Spleen (tissue), 11 donors: Measurements from ENCODE around the gene WDFY2. TPM values are rescaled to one million over a fixed set of nuclear protein-coding genes. Genes with fewer than 3 reads are reported as not detected.

Experiments
- DNase-seq: peaks from one replicate; pipeline ENCODE4 v3.0.0-alpha.2; 2020
- H3K27ac ChIP-seq, 8 donors: fragments of 200-600 bp; sonication (generic) in 7 of 8; 1 replicate in 4 of 8; 2 replicates in 4 of 8; pipeline versions ENCODE4 v1.5.0 to v1.8.0; 2016 to 2021; ENCODE audit warnings: inconsistent platforms in 4 of 8, mild to moderate bottlenecking in 4 of 8, moderate library complexity in 1 of 8
- H3K27me3 ChIP-seq, 7 donors: fragments of 200-600 bp; sonication (generic) in 6 of 7; replicated peaks in 1 of 7; 1 replicate in 4 of 7; 2 replicates in 3 of 7; pipeline versions ENCODE4 v1.5.0 to v1.8.0; 2016 to 2021; ENCODE audit warnings: inconsistent platforms in 3 of 7, mild to moderate bottlenecking in 1 of 7
- H3K36me3 ChIP-seq, 6 donors: fragments of 200-600 bp; sonication (generic) in 5 of 6; 1 replicate in 4 of 6; 2 replicates in 2 of 6; pipeline versions ENCODE4 v1.5.0 to v1.8.0; 2016 to 2021; ENCODE audit warnings: inconsistent platforms in 2 of 6
- H3K4me1 ChIP-seq, 6 donors: fragments of 200-600 bp; sonication (generic) in 5 of 6; 1 replicate in 3 of 6; 2 replicates in 3 of 6; pipeline versions ENCODE4 v1.5.0 to v1.8.0; 2016 to 2021; ENCODE audit warnings: inconsistent platforms in 3 of 6
- H3K4me3 ChIP-seq, 8 donors: fragments of 200-600 bp; sonication (generic) in 7 of 8; 1 replicate in 4 of 8; 2 replicates in 4 of 8; pipeline versions ENCODE4 v1.5.0 to v1.8.0; 2016 to 2021; ENCODE audit warnings: inconsistent platforms in 4 of 8, mild to moderate bottlenecking in 4 of 8, moderate library complexity in 2 of 8
- H3K9me3 ChIP-seq, 8 donors: fragments of 200-600 bp; sonication (generic) in 7 of 8; 1 replicate in 4 of 8; 2 replicates in 4 of 8; pipeline versions ENCODE4 v1.5.0 to v1.8.0; 2016 to 2021; ENCODE audit warnings: inconsistent platforms in 4 of 8
- POLR2A ChIP-seq, 3 donors: fragments of 450-650 bp; IDR thresholded peaks; one replicate each; pipeline ENCODE4 v1.5.1; 2017; ENCODE audit warnings: antibody characterized with exemption in 3 of 3, mild to moderate bottlenecking in 1 of 3
- POLR2AphosphoS5 ChIP-seq, 3 donors: sonication (generic); formaldehyde crosslinking; IDR thresholded peaks; one replicate each; pipeline ENCODE4 v1.5.1; 2017; ENCODE audit warnings: antibody characterized with exemption in 3 of 3
- WGBS, 5 donors: extraction: QIAGEN DNeasy Blood & Tissue Kit in 3 of 5; methylation state at CpG; one replicate each; pipeline versions ENCODE4 v1.1.5 to v1.1.7; 2013 to 2018; 5-methylcytosine and 5-hydroxymethylcytosine counted together
- intact Hi-C: fragments of 100-400 bp; cut with DNase I; formaldehyde crosslinking; loops from one replicate; pipeline ENCODE4 v1.15.0; 2023; ENCODE audit warnings: low total_unique reads
- polyA plus RNA-seq, 3 donors: library from polyadenylated mRNA; stranded (reverse); fragments of 200-250 nt; gene quantifications; one replicate each; pipeline ENCODE4 v1.2.1, GENCODE V29; 2013
- total RNA-seq, 7 donors: library from RNA; depleted of rRNA in 3 of 7; stranded (reverse); fragments of >200 nt in 3 of 7; fragmentation: NEBNext Ultra II Directional in 4 of 7; extraction: Animal tissue kit (Norgen Biotek cat#: 25700) in 4 of 7; gene quantifications; one replicate each; pipeline versions ENCODE4 v1.1.0 to v1.2.1, GENCODE V29; 2016 to 2021
- TF ChIP-seq, protein P1 (sequence below), 11 experiments: fragments of 200-600 bp in 7 of 11; fragments of 450-650 bp in 4 of 11; sonication (generic) in 4 of 11; IDR thresholded peaks in 8 of 11; conservative IDR thresholded peaks in 3 of 11; 1 replicate in 7 of 11; 2 replicates in 4 of 11; pipeline versions ENCODE4 v1.4.0 to v1.8.0; 2016 to 2021; ENCODE audit warnings: antibody characterized with exemption in 11 of 11, inconsistent platforms in 4 of 11, mild to moderate bottlenecking in 1 of 11
- donor health status: healthy with polysubstance abuse.
- donor health status: DM: no; HTN: no; CAD: no; lungs with moderate emphysema.
- donor health status: DM: no; HTN: no; CAD: no.
- donor health status: Bipolar disorder and iron deficiency.
- donor health status: healthy.
- donor health status: DM: no; HTN: no; CAD: no.
- donor health status: DM: yes; HTN: yes; CAD: no.

WDFY2 gene
- total and polyA plus RNA-seq, 10 donors: 3.0 to 32.2 (median 24.9) TPM

DNA sequence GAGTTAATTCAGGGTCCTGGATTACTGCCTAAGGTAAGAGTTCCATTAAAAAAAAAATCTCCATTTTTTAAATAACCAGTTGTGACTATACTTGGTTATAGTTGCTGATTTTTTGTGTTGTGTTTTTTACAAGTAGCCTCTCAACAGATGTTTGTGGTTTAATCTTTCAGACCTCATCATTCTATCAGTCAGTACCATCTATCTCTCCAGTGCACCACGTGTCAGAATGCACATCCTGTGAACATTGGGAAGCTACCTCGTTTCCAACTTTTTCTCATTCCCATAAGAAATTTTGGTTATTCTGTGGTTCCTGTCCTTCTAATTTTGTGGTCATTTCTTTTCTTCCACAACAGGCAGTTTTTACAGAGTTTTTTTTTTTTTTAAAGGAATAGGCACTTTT, 39.2 kb downstream of the WDFY2 start:
- H3K4me3 ChIP-seq: no peak overlapping the region
- no peak for DNase-seq
- H3K36me3 ChIP-seq: no peaks in the 10 kb centered on the region
- intact Hi-C loops: no loop called here
- peaks cover 6 to 80% (median 39%) of the 10 kb centered on the region in 6 donors for H3K4me1 ChIP-seq
- TF ChIP-seq POLR2AphosphoS5 (IDR thresholded peaks at IDR 0.05) (no peak), POLR2A (IDR thresholded peaks at IDR 0.05) (no peak)
- TF ChIP-seq, protein P1, sequence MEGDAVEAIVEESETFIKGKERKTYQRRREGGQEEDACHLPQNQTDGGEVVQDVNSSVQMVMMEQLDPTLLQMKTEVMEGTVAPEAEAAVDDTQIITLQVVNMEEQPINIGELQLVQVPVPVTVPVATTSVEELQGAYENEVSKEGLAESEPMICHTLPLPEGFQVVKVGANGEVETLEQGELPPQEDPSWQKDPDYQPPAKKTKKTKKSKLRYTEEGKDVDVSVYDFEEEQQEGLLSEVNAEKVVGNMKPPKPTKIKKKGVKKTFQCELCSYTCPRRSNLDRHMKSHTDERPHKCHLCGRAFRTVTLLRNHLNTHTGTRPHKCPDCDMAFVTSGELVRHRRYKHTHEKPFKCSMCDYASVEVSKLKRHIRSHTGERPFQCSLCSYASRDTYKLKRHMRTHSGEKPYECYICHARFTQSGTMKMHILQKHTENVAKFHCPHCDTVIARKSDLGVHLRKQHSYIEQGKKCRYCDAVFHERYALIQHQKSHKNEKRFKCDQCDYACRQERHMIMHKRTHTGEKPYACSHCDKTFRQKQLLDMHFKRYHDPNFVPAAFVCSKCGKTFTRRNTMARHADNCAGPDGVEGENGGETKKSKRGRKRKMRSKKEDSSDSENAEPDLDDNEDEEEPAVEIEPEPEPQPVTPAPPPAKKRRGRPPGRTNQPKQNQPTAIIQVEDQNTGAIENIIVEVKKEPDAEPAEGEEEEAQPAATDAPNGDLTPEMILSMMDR (IDR thresholded peaks at IDR 0.05 in 8 of 11, conservative IDR thresholded peaks at IDR 0.05 in 3 of 11): no peak
- 8 to 17% (median 10%) methylated on average over 2 of the region's 2 CpGs for WGBS, 5 donors
- no peak overlapping the region for H3K27ac ChIP-seq
- H3K9me3 ChIP-seq: no peaks in the 10 kb centered on the region
- no peaks in the 10 kb centered on the region for H3K27me3 ChIP-seq

DNA sequence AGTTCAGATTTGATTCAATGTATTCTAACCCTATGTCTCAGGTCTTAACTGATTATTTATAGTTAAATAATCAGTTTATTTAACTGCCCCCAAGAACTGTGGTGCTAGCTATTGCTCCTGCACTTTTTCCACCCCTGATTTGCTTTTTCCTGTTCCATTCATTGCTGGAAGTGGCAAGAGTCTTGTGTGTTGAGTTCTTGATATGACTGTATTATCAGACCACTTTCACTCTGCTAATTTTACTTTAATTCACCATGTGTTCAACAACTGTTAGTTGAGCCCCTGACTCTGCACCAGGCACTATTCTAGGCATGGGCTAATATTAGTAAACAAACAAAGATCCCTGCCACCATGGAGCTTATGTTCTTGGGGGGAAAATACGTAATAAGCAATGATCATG, 39.9 kb downstream of the WDFY2 start:
- no peak for TF ChIP-seq POLR2A (IDR thresholded peaks at IDR 0.05)
- DNase-seq: no peak
- Histone ChIP-seq H3K36me3 (no peaks in the 10 kb centered on the region), H3K4me1 (peaks cover 6 to 73% (median 39%) of the 10 kb centered on the region in 6 donors), H3K27me3 (no peaks in the 10 kb centered on the region), H3K9me3 (no peaks in the 10 kb centered on the region), H3K27ac (peak overlapping the region in 1 of 8 donors; percentile 10), H3K4me3 (no peak overlapping the region)
- intact Hi-C loops: no loop called here
- WGBS, 5 donors: 87 to 100% (median 95%) methylated on average over 1 of the region's 1 CpG

DNA sequence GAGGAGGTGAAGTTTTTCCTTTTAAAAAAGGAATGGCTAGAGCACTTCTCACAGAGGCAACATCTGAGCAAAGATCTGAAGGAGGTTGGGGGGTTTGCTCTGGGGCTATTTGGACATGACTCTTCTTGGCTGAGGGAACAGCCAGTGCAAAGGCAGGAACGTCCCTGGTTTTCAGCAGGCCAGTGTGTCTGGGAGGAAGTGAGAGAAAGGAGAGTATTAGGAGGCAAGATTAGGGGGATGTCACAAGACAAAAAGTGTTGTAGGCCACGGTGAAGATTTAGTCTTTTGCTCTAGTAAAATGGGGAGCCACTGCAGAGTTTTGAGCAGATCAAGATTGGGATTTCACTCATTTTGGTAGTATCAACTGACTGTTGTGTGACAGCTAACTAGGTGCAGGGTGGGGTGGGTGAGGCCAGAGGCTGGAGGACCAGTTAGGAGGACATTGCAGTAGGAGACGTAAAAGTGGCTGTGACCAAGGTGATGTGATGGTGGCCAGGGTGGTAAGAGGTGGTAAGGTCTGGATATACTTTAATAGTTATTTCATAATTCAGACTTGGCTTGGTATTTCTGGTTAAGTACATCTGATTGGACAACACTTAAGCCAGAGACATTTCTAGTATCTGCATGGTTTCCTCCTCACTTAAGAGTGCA, 40.6 kb downstream of the WDFY2 start:
- DNase-seq: no peak
- Histone ChIP-seq H3K27ac (peak overlapping the region in 3 of 8 donors; percentile 40 to 54 (median 45)), H3K9me3 (no peaks in the 10 kb centered on the region), H3K4me1 (peaks cover 6 to 72% (median 40%) of the 10 kb centered on the region in 6 donors), H3K27me3 (no peaks in the 10 kb centered on the region), H3K4me3 (no peak overlapping the region), H3K36me3 (no peaks in the 10 kb centered on the region)
- TF ChIP-seq, protein P1 (IDR thresholded peaks at IDR 0.05 in 8 of 11, conservative IDR thresholded peaks at IDR 0.05 in 3 of 11): no peak
- TF ChIP-seq POLR2AphosphoS5 (IDR thresholded peaks at IDR 0.05) (no peak), POLR2A (IDR thresholded peaks at IDR 0.05) (no peak)
- 56 to 62% (median 58%) methylated on average over 3 of the region's 3 CpGs for WGBS, 5 donors
- intact Hi-C loops: no loop called here

DNA sequence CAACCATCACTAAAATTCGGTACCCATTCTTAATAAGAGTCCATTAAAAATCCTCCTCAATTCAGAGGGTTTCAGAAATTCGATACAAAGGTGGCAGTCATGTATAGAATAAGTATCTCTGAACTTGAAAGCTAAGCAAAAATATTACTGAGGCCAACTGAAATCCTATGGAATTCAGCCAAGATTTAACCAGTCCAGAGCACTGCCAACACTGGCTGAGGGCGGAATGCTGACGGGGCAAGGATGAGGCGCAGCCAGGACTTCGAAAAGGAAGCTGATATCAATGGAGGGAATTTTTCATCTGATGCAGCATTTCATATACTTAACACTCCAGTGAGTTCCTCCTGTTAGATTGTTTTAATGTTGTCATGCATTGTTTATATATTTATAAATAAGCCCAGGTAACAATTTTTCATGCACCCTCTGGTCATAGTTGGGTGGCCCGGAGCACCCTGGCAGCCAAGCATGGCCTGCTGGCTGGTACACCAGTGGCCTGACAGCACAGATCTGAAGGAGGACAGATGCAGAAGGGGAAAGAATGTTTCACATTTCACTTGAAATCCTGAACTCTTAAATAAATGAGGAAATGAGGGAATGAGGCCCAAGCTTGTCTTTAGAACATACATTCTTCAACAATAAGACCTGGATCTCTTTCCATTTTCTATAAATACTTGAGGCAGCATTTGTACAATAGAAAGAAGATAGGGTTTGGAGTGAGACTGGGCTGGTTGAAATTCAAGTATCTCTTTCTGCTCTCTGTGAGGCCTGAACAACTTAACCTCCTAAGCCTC, 41.5 kb downstream of the WDFY2 start:
- H3K4me3 ChIP-seq: no peak overlapping the region
- DNase-seq: no peak
- TF ChIP-seq, protein P1 (IDR thresholded peaks at IDR 0.05 in 8 of 11, conservative IDR thresholded peaks at IDR 0.05 in 3 of 11): no peak
- peak in 1 of 3 donors; percentile 70 for TF ChIP-seq POLR2AphosphoS5 (IDR thresholded peaks at IDR 0.05)
- TF ChIP-seq POLR2A (IDR thresholded peaks at IDR 0.05): no peak
- no peaks in the 10 kb centered on the region for H3K27me3 ChIP-seq
- peak overlapping the region in 5 of 8 donors; percentile 12 to 54 (median 40) for H3K27ac ChIP-seq
- 56 to 83% (median 66%) methylated on average over 7 of the region's 7 CpGs for WGBS, 5 donors
- intact Hi-C loops: no loop called here
- no peaks in the 10 kb centered on the region for H3K36me3 ChIP-seq
- H3K9me3 ChIP-seq: no peaks in the 10 kb centered on the region
- peaks cover 6 to 72% (median 35%) of the 10 kb centered on the region in 6 donors for H3K4me1 ChIP-seq
